ENCODE results near the gene CASP3.
"Not testable (repeated sequence)": the region's sequence is repeated elsewhere in the genome, so short reads cannot be mapped to it uniquely, and the experiment has no call there.

CASP3 gene

GRCh38 chr4:184595430-184595829, 53.8 kb downstream of the CASP3 start:
- DNase-seq (ENCODE audit: low read depth), result no peak
- no peak overlapping the region for H3K4me3 ChIP-seq (ENCODE audit: low read depth, low read length)
- no peak for TF ChIP-seq CTCF (IDR thresholded peaks at IDR 0.05; ENCODE audit: insufficient read depth, low read depth, low read length, missing control alignments)

- no peak for TF ChIP-seq CTCF (IDR thresholded peaks at IDR 0.05; ENCODE audit: insufficient read depth, low read depth, low read length, missing control alignments)
- DNase-seq (ENCODE audit: low read depth), result no peak
- H3K4me3 ChIP-seq (ENCODE audit: low read depth, low read length), result no peak overlapping the region
These were observed 55.8 kb downstream of the CASP3 start for GRCh38 chr4:184593461-184593860.

- DNase-seq (ENCODE audit: low read depth); H3K4me3 ChIP-seq (ENCODE audit: low read depth, low read length): not testable (repeated sequence)
These were observed 57.4 kb downstream of the CASP3 start for GRCh38 chr4:184591747-184592270.

GRCh38 chr4:184591070-184591677, 58.1 kb downstream of the CASP3 start:
- no peak overlapping the region for H3K4me3 ChIP-seq (ENCODE audit: low read depth, low read length)
- no peak for TF ChIP-seq CTCF (IDR thresholded peaks at IDR 0.05; ENCODE audit: insufficient read depth, low read depth, low read length, missing control alignments)
- no peak for DNase-seq (ENCODE audit: low read depth)

GRCh38 chr4:184590196-184590595, 59.1 kb downstream of the CASP3 start:
- no peak for DNase-seq (ENCODE audit: low read depth)
- H3K4me3 ChIP-seq (ENCODE audit: low read depth, low read length), result no peak overlapping the region
- TF ChIP-seq CTCF (IDR thresholded peaks at IDR 0.05; ENCODE audit: insufficient read depth, low read depth, low read length, missing control alignments), result no peak

GRCh38 chr4:184588893-184589292, 60.4 kb downstream of the CASP3 start:
- no peak overlapping the region for H3K4me3 ChIP-seq (ENCODE audit: low read depth, low read length)
- no peak for TF ChIP-seq CTCF (IDR thresholded peaks at IDR 0.05; ENCODE audit: insufficient read depth, low read depth, low read length, missing control alignments)
- no peak for DNase-seq (ENCODE audit: low read depth)

GRCh38 chr4:184587701-184588100, 61.5 kb downstream of the CASP3 start:
- H3K4me3 ChIP-seq (ENCODE audit: low read depth, low read length), result no peak overlapping the region
- no peak for TF ChIP-seq CTCF (IDR thresholded peaks at IDR 0.05; ENCODE audit: insufficient read depth, low read depth, low read length, missing control alignments)
- no peak for DNase-seq (ENCODE audit: low read depth)

Data from GM12865 (cell line).